Stimulated activated CD8-positive, alpha-beta memory T cell treated with anti-CD3 and anti-CD28 coated beads, Interleukin-7, amount 100 ng/mL, for 24 hours (primary cell): ENCODE data around the gene ABCC6.
"Not testable (repeated sequence)": the region's sequence is repeated elsewhere in the genome, so short reads cannot be mapped to it uniquely, and the experiment has no call there.

Experiments used
- DNase-seq: peaks from one replicate; pipeline ENCODE4 v3.0.0-alpha.2; 2020; ENCODE audit warnings: low read depth

Gene ABCC6

DNA sequence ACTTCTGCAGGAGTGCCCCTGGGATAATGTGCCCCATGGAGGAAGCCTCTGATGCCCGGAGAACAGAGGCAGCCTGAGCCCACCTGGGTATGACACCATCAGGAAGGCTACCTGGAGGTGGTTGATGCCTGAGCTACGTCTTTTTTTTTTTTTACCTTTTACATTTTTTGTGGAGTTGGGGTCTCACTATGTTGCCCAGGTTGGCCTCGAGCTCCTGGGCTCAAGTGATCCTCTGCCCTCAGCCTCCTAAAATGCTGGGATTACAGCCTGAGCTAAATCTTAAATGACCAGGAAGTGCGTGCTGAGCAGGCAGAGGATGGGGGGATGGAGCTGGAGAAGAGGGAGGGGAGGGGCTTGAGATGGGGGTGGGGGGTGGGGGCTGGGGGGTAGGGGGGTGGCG lies 32.7 kb downstream of the ABCC6 start:
- DNase-seq, result no peak

- no peak for DNase-seq
Observed at GRCh38 chr16:16189842-16190241, 33.5 kb downstream of the ABCC6 start.

DNA sequence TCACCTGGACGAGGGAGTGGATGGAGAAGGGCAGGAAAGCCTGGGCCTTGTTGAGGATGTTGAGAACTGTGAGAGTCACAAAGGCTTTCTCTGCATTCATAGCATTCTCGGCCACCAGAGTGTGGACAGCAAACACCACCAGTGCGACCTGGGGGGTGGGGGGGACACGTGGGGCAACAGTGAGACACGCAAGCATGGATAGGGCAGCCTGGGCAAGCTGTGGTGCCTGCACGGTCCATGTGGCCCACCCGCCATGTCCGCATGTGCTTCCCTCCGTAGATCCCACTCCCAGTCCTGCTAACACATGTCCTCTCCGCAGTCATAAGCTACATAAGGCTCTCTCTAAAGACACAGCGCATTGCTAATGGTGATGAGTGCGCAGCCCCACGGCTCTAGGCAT lies 34.5 kb downstream of the ABCC6 start:
- DNase-seq, result no peak

- no peak for DNase-seq
Observed at GRCh38 chr16:16186820-16187219, 36.5 kb downstream of the ABCC6 start.

- DNase-seq, result no peak
Observed at GRCh38 chr16:16185095-16185494, 38.2 kb downstream of the ABCC6 start.

DNA sequence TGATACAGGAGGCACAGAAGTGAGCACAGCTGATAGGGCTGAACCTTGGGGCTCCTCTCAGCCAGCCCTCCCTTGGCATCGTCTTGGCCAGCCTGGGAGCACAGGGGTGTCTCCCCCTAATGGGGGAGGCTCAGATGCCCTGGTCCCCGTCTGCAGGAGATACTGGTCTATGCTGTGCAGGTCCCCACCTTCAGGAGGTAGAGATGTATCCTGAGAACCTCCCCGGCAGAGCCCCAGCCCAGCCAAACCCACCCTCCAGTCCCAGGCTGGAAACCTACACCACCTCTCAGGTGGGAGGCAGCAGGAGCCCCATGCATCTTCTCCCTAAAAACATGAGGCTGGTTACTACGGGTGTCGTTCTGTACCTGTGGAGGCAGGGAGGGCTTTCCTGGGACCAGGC lies 38.7 kb downstream of the ABCC6 start:
- DNase-seq, result no peak

DNA sequence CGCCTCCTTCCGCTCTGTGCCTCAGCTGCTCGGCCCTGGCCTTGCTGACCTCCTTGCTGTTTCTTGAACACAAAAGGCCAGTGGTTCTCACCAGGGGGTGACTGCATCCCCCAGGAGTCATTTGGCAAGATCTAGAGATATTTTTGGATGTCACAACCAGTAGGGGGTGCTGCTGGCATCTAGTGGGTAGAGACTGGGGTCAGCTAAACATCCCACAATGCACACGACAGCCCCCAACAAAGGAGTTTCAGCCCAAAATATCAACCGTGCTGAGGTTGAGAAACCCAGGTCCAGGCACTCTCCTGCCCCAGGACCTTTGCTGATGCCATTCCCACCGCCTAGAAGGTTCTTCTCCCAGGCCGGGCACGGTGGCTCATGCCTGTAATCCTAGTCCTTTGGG lies 39.7 kb downstream of the ABCC6 start:
- no peak for DNase-seq

DNA sequence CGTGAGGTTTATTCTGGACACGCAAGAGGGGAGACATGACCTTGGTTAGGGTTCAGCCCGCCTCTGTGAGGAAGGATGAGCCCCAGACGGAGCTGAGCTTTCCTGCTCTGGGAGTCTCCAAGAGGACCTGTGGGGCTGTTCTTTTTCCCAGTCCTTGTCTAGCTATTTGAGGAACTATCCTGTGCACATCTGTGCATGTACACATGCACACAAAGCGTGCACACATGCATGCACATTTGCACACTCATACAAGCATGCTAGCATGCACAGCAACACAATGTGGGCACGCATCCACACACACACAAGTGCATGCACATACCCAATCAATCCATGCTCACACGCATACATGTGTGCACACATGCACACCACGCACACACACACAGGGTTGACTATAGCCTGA lies 40.4 kb downstream of the ABCC6 start:
- DNase-seq, result no peak

DNA sequence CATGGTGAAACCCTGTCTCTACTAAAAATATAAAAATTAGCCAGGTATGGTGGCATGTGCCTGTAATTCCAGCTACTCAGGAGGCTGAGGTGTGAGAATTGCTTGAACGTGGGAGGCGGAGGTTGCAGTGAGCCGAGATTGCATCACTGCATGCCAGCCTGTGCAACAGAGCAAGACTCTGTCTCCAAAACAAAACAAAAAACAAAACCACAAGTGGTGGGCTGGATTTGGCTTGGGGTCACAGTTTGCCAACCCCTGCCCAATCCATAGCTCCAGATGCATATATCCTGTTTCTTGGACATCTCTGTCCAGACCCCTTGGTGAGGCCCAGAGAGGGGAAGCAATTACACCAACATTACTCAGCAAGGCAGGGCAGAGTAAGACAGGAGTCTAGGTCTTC lies 41.5 kb downstream of the ABCC6 start:
- DNase-seq, result not testable (repeated sequence)

DNA sequence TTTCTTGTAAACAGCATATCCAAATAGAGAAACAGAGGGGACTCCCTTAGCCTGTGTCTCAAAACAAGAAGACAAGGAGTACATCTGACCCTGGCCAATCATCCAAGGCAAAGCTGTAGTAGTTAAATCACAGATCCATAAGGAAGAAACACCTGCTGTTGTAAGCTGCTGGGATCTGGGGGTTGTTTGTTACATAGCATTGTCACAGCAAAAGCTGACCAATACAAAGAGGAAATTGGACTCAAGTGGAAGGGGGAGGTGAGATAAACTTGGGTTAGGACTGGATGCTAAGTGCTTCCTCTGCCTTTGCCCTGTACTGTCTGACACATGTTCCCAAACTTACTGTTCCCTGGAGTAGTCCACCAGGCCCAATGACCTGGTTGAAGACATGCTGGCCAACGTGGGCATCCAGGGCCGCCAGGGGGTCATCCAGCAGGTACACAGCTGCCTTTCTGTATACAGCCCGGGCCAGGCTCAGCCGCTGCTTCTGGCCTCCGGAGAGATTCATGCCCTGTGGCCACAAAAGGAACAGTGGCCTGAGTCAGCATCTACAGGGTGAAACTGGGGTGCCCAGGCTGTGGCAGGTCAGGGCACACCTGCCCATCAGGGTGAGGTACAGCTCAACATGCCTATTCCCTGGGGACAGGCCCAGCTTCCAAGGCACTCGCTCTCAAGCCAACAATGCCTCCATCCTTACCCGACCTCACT lies 44.7 kb downstream of the ABCC6 start:
- DNase-seq, result no peak

GRCh38 chr16:16176328-16176727 lies 47.0 kb downstream of the ABCC6 start:
- no peak for DNase-seq

- DNase-seq, result no peak
Observed at GRCh38 chr16:16175296-16175695, 48.0 kb downstream of the ABCC6 start.

- DNase-seq, result no peak
Observed at GRCh38 chr16:16172991-16173390, 50.3 kb downstream of the ABCC6 start.

DNA sequence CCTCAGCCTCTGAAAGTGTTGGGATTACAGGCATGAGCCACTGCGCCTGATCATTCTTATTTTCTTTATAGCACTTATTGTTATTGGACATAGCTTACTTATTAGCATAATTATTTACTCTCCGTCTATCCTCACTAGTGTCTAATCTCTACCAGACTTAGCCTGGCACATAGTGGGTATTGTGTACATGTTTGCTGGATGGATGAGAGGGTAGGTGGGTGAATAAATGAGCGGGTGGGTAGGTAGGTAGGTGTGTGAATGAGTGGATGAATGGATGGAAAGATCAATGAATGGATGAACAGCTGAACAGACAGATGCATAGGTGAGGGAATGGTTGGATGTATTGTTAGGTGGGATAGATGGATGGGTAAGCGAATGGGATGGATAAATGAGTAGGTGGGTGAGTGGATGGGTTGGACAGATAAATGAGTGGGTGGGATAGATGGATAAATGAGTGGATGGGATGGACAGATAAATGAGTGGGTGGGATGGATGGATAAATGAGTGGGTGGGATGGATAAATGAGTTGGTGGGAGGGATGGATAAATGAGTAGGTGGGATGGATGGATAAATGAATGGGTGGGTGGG lies 51.9 kb downstream of the ABCC6 start:
- no peak for DNase-seq

- no peak for DNase-seq
Observed at GRCh38 chr16:16169615-16170014, 53.7 kb downstream of the ABCC6 start.

GRCh38 chr16:16168431-16168830 lies 54.9 kb downstream of the ABCC6 start:
- DNase-seq, result no peak

- no peak for DNase-seq
Observed at GRCh38 chr16:16167927-16168326, 55.4 kb downstream of the ABCC6 start.

- DNase-seq, result no peak
Observed at GRCh38 chr16:16166949-16167348, 56.3 kb downstream of the ABCC6 start.

- no peak for DNase-seq
Observed at GRCh38 chr16:16166085-16166484, 57.2 kb downstream of the ABCC6 start.

GRCh38 chr16:16164243-16164642 lies 59.1 kb downstream of the ABCC6 start:
- no peak for DNase-seq

- no peak for DNase-seq
Observed at GRCh38 chr16:16163571-16163970, 59.7 kb downstream of the ABCC6 start.

- DNase-seq, result no peak
Observed at GRCh38 chr16:16163109-16163508, 60.2 kb downstream of the ABCC6 start.

GRCh38 chr16:16162591-16162990 lies 60.7 kb downstream of the ABCC6 start:
- no peak for DNase-seq

GRCh38 chr16:16161840-16162239 lies 61.5 kb downstream of the ABCC6 start:
- DNase-seq, result not testable (repeated sequence)
